SK-MEL-5 (cell line): ENCODE measurements around the gene DPY19L3. TPM values are rescaled to one million over a fixed set of nuclear protein-coding genes. Genes with fewer than 3 reads are reported as not detected.

Experiments
- total RNA-seq: library from RNA; depleted of rRNA; stranded (reverse); fragments of >200 nt; shearing (Covaris generic); gene quantifications from 2 replicates; pipeline ENCODE4 v1.2.3, GENCODE V29; 2014; rRNA removed

The DPY19L3 gene
- total RNA-seq, 1 experiment from 2014 or later: 8.0 TPM

Other genes starting within 250 kb of the DPY19L3 start
- gene ZNF507, start 60.2 kb upstream of the DPY19L3 start, total RNA-seq: 9.4 and 9.8 TPM in 2 replicates
- 126 and 132 TPM in 2 replicates for gene PDCD5, start 175.4 kb downstream of the DPY19L3 start, total RNA-seq